PFSK-1 (cell line): ENCODE results near the gene PEAK3.

Experiments
- FOXP2 ChIP-seq: optimal IDR thresholded peaks from 2 replicates; pipeline ENCODE3; 2011; ENCODE audit warnings: borderline replicate concordance, control low read depth, inconsistent platforms; ENCODE audit not compliant: insufficient read depth; ENCODE audit errors: extremely low read length, extremely low read depth
- POLR2AphosphoS5 ChIP-seq: IDR thresholded peaks from 2 replicates; pipeline ENCODE4 v1.6.1; 2012; ENCODE audit warnings: low read depth, mild to moderate bottlenecking, control low read depth, low read length, moderate library complexity
- SIN3A ChIP-seq: IDR thresholded peaks from 2 replicates; pipeline ENCODE4 v1.6.1; 2012; ENCODE audit warnings: mild to moderate bottlenecking, low read length, moderate library complexity, borderline replicate concordance; ENCODE audit not compliant: insufficient read depth
- TAF1 ChIP-seq: IDR thresholded peaks from 2 replicates; pipeline ENCODE4 v1.6.1; 2012; ENCODE audit warnings: low read length, control low read depth, borderline replicate concordance; ENCODE audit not compliant: insufficient read depth
- TF ChIP-seq, protein P1 (sequence below), 2 experiments: IDR thresholded peaks; 2 replicates each; pipeline versions ENCODE4 v1.6.1 to v1.8.0; 2011 to 2012; ENCODE audit warnings: low read depth in 2 of 2, low read length in 2 of 2, control low read depth in 1 of 2, inconsistent platforms in 1 of 2, mild to moderate bottlenecking in 1 of 2, moderate library complexity in 1 of 2; ENCODE audit not compliant: insufficient read depth in 1 of 2

DNA sequence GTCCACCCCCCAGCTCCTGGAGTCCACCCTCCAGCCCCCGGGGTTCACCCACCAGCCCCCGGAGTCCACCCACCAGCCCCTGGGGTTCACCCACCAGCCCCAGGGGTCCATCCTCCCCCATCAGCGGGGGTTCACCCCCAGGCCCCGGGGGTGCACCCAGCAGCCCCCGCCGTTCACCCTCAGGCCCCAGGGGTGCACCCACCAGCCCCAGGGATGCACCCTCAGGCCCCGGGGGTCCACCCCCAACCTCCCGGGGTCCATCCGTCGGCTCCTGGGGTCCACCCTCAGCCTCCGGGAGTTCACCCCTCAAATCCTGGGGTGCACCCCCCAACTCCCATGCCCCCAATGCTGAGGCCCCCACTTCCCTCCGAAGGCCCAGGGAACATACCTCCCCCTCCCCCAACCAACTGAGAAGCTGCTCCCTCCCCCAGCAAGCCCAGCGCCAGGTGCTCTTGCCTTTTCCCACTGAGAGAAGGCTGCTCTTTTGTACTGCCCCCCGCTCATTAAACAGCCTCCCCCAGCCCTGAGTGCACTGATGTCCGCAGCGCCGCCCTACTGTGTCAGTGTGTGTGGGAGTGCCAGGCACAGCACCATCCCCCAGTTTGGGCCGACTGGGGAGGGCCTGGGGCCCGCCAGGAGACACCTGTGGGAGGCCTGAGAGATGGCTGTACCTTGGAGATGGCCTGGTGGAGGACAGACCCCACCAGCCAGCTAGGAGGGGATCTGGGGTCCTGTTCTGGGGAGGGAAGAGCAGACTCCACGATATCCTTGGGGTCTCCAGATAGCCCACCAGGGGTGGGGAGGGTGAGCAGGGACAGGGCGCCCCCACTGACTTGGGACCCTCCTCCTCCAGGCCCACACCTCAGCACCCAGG, 33.6 kb downstream of the PEAK3 start:
- TF ChIP-seq SIN3A (no peak), TAF1 (no peak), POLR2AphosphoS5 (no peak), FOXP2 (no peak)
- TF ChIP-seq, protein P1, sequence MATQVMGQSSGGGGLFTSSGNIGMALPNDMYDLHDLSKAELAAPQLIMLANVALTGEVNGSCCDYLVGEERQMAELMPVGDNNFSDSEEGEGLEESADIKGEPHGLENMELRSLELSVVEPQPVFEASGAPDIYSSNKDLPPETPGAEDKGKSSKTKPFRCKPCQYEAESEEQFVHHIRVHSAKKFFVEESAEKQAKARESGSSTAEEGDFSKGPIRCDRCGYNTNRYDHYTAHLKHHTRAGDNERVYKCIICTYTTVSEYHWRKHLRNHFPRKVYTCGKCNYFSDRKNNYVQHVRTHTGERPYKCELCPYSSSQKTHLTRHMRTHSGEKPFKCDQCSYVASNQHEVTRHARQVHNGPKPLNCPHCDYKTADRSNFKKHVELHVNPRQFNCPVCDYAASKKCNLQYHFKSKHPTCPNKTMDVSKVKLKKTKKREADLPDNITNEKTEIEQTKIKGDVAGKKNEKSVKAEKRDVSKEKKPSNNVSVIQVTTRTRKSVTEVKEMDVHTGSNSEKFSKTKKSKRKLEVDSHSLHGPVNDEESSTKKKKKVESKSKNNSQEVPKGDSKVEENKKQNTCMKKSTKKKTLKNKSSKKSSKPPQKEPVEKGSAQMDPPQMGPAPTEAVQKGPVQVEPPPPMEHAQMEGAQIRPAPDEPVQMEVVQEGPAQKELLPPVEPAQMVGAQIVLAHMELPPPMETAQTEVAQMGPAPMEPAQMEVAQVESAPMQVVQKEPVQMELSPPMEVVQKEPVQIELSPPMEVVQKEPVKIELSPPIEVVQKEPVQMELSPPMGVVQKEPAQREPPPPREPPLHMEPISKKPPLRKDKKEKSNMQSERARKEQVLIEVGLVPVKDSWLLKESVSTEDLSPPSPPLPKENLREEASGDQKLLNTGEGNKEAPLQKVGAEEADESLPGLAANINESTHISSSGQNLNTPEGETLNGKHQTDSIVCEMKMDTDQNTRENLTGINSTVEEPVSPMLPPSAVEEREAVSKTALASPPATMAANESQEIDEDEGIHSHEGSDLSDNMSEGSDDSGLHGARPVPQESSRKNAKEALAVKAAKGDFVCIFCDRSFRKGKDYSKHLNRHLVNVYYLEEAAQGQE (IDR thresholded peaks at IDR 0.05; ENCODE audit: insufficient read depth in 1 of 2, low read depth in 2 of 2, low read length in 2 of 2), result no peak
